ENCODE results near the gene KLHL28. TPM values are rescaled to one million over a fixed set of nuclear protein-coding genes. Genes with fewer than 3 reads are reported as not detected.

Gene KLHL28
- total RNA-seq, 1 experiment from 2014 or later, result 11.2 TPM

DNA sequence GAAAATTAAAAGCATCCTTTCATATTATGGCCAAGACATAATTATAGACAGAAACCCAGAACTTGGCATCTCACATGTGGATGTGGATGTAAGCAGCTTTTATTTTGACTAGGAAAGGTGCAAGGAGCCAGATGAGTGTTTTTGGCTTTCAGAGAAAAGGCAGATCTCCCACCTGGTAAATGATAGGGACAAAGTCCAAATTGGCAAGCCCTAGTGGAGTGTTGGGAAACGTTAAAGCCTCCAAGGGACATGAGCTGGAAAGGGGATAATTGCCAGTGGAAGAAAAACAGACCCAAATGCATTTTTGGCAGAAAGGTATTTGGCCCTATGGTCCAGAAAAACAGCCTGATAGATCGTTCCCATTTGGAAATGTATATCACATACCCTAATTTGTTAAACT is 60.1 kb downstream of the KLHL28 start:
- Histone ChIP-seq H3K9ac (ENCODE audit: low read length) (no peak overlapping the region), H3K4me1 (ENCODE audit: control insufficient read depth in 1 of 2, insufficient read depth in 2 of 2, low read length in 2 of 2) (peaks cover 6 to 8% of the 10 kb centered on the region in 2 experiments; a peak in 3 of 4 replicates), H3K9me2 (ENCODE audit: insufficient read depth) (no peaks in the 10 kb centered on the region), H3K4me2 (ENCODE audit: low read length) (no peak overlapping the region), H3K79me2 (ENCODE audit: insufficient read depth, low read length) (no peaks in the 10 kb centered on the region), H4K20me1 (ENCODE audit: insufficient read depth) (no peaks in the 10 kb centered on the region), H3K36me3 (ENCODE audit: control insufficient read depth in 1 of 2, insufficient read depth in 2 of 2, low read length in 2 of 2) (no peaks in the 10 kb centered on the region), H3K9me3 (ENCODE audit: control insufficient read depth in 1 of 2, insufficient read depth in 1 of 2, low read depth in 1 of 2, low read length in 2 of 2) (no peaks in the 10 kb centered on the region), H3K27me3 (ENCODE audit: insufficient read depth, low read length) (no peaks in the 10 kb centered on the region), H3K27ac (ENCODE audit: low read depth, low read length) (no peak overlapping the region), H2AFZ (ENCODE audit: low read depth, low read length, poor library complexity, severe bottlenecking) (no peak overlapping the region), H3K4me3 (replicated peaks in 1 of 2; ENCODE audit: low read depth in 1 of 2, low read length in 2 of 2) (no peak overlapping the region)
- ATAC-seq, result no peak
- DNase-seq (ENCODE audit: low read depth, low spot score), result no peak
- ChIA-PET RAD21 (ENCODE audit: low non-redundant PET in 1 of 2, low total read pairs in 2 of 2, uncharacterized antibody in 2 of 2, unreplicated experiment in 2 of 2) (no interaction called here), CTCF (interaction anchor here (0.9 kb wide), 1 partner anchor 12 kb away, joined by 3 read pairs; no protein-coding TSS in a partner anchor), POLR2A (no interaction called here)
- intact Hi-C loops (cut with micrococcal nuclease), result no loop called here
- BruUV-seq (replicated peaks), result no TSS peak
- TF ChIP-seq ZFX (IDR thresholded peaks at IDR 0.05) (no peak), TCF7L2 (IDR thresholded peaks at IDR 0.05; ENCODE audit: borderline replicate concordance, extremely low read depth, insufficient read depth, insufficient read length) (no peak), CTCF (IDR thresholded peaks at IDR 0.05 in 2 of 3, conservative IDR thresholded peaks at IDR 0.05 in 1 of 3; ENCODE audit: borderline replicate concordance in 1 of 3, insufficient read depth in 1 of 3, low read depth in 2 of 3, low read length in 2 of 3) (no peak), EGR1 (IDR thresholded peaks at IDR 0.05; ENCODE audit: low read depth) (no peak), EZH2 (IDR thresholded peaks at IDR 0.05) (no peak), REST (IDR thresholded peaks at IDR 0.05; ENCODE audit: low read depth) (no peak), EZH2phosphoT487 (IDR thresholded peaks at IDR 0.05; ENCODE audit: borderline replicate concordance) (no peak)
